Activated CD4-positive, alpha-beta T cell treated with anti-CD3 and anti-CD28 coated beads, Interleukin-2, amount 50 U/mL, for 24 hours (primary cell): ENCODE data around the gene NDUFB10.
"Not testable (repeated sequence)": the region's sequence is repeated elsewhere in the genome, so short reads cannot be mapped to it uniquely, and the experiment has no call there.

Source experiments
- DNase-seq, 2 donors: peaks; one replicate each; pipeline ENCODE4 v3.0.0-alpha.2; 2020; ENCODE audit warnings: low read depth in 1 of 2, low spot score in 1 of 2

Gene NDUFB10

DNA sequence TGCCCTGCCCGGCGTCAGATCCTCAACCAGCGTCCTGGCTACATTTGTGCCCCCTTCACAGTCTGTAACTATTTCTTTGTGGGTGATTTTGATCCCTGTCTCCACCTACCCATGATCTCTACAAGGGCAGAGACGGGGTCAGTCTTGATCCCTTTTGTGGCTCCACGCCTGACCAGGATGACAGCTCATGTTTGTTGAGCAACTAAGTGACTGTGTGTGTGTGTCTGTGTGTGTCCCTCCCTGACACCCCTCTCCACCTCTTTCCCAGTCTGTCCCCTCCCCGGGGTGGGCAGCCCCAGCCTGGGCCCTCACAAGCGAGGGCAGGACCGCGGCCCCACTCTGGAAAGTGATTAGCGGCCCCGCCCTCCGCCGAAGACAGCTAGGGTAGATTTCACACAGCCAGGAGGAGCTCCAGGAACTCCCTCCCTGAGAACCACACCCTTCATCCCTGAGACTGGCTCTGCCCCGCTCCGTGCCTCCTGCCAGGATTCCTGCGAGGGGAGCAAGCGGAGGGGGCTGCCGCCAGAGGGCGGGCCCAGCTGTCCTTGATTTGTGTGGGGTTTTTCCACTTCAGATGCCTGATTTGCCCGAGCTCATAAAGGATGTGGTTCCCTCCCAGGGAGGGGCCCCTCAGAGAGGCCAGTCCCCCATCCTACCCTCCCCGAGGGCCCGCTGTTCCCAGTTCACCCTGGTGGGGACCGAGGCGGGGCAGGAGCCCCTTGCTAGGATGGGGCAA, 35.9 kb upstream of the NDUFB10 start:
- DNase-seq: no peak

DNA sequence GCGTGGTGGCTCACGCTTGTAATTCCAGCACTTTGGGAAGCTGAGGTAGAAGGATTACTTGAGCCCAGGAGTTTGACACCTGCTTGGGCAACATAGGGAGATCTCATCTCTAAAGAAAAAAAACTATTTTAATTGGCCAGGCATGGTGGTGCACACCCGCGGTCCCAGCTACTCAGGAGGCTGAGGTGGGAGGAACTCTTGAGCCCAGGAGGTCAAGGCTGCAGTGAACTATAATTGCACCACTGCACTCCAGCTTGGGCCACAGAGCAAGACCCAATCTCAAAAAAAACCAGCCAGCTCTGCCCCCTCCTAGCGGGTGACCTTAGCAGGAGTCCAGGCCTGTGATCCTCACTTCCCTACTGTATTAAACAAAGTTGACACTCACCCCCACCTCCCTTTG, 35.2 kb upstream of the NDUFB10 start:
- DNase-seq: no peak

DNA sequence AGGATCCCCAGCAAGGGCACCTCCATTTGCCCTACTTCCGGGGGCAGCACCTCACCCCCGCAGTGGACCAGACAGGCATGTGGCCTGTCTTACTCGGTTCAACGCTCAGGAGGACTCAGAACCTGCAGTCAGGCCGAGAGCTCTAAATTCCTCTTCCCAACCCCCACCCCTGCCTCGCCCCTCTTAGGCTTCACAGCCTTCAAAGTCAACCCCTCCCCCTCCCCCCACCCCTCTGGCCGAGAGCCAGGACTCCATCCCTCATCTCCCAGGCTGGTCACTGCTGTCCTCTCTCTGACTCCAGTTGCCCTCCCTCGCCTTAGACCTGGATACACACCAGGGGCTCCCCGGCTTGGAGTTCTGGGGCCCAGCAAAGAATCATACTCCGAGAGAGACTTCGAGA, 33.1 kb upstream of the NDUFB10 start:
- no peak for DNase-seq

DNA sequence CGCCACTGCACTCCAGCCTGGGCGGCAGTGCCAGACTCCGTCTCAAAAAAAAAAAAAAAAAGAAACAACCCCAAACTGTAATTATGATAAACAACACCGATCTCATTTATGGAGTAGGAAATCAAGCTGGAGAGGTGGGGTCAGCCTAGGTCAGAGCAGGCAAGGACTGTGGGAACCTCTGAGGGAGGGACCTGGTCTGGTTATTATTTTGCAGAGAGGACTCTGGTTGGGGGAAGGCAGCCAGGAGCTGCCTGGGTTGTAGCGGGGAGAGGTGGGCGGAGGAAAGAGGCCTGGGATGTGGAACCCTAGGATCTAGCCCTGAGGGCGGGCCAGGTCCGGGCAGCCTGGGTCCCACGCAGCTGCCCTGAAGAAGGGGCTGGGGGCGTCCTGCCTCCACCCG, 30.2 kb upstream of the NDUFB10 start:
- no peak for DNase-seq

DNA sequence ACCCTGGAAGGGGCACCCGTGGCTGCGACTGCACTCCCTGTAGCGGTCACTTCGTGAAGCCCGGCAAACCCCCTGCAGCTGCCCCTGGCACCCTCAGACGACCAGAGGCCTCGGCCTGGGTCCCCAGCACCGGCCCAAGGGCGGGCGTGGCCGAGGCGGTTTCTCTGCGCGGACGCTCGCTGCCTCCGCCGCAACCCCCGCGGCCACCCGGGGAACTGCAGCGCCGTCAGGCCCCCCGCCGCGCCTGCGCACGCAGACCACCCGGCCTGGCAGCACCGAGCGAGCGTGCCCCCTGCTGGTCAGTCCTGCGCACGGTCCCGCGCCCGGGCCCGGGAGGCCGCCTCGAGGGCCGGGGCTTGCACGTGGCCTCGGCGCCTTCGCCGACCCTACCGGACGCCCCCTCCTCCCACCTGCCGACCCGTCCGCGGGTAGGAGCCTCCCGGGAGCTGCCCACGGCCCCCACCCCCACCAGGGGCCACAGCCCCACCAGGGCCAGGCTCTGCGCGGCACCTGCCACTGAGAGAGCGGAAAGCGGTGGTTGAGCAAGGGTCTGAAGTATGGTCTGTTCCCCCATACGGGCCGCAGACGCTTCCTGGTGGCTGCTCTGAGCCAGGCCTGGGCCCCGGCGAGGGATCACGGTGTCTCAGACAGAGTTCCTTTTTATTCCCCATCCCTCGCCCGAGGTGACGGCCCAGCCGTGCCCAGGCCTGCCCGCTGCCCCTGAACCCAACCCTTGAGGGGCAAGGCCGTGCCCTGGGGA, 29.6 kb upstream of the NDUFB10 start:
- peak; percentile 90 to 98 for DNase-seq

DNA sequence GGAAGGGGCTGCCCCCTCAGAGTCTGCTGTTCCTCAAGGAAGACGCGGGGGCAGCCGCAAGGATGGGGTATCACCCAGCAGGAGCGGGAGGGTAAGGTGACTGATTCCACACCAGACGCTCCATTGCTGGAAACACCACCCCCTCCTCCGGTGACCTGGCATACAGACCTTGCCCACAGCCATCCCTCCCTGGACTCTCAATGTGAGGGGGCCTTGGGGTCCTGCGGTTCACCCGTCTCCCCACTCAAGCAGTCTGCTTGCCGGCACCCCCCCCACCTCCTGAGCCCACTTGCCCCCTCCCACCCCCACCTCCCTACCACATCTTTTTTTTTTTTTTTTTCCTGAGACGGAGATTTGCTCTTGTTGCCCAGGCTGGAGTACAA, 29.0 kb upstream of the NDUFB10 start:
- DNase-seq: no peak

DNA sequence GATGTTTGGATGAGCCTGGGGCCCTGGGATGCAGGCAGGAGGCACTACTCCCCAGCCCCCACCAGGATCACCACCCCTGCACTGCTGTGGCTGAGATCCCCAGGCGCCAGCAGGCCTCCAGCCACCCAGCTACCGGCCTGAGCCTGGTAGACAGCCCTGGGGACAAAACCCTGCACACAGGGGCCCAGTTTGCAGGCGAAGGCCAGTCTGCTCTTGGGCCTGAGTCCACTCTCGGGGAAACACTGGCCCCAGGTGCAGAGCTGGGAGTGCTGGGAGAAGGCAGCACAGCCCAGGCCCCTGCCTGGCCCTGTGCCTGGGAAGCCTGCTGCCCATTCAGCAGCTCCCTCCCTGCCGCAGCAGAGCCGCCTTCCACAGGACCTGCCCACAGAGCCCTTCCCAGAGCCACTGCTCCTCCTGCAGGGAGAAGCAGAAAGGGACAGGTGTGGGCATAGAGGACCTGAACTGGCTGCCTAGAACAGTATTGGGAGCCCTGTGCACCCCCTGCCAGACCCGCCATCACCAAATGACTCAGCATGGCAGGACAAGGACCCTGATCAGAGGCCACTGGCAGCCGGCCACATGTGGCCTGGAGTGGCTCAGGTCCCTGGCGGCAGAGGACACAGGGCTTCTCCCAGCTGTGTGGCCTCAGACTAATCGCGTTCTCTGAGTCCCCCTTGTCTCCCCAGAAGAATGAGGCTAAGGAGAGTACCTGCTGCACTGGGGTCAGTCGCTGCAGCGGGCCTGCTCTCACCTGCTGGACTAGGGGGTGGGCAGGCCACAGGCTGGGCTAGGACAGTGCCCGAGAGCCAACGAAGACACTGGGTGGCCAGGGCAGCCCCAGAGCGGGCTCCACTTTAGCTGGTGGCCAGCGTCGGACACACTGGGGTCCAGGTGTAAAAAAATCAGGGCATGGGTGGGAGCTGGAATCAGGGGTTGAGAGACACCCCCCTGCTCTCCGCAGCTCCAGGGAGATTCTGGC, 27.0 kb upstream of the NDUFB10 start:
- DNase-seq: no peak

DNA sequence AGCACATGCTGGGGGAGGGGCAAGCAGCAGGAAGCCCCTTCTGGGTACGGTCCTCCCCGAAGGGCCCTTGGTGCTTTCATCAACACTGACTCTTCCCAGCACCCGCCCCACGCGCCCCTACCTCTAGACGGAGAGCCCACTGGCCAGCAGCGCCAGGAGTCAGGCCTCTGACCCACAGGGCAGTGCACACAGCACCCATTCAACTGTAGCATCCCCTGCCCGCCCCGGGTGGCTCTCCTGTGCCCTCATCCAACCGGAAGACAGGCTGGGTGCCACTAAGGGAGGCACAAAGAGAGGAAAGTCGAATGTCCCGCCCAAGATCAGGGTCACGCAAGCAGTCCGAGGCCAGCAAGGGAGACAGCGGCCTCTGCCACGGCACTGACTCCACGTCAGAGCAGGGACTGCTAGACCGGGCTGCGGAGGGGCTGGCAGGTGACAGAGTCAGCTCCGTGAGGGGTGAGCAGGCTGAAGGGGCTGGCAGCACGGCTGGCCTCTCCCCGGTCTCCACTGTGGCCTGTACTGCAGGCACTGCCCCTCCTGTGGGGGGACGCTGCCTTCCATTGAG, 26.2 kb upstream of the NDUFB10 start:
- DNase-seq: no peak

DNA sequence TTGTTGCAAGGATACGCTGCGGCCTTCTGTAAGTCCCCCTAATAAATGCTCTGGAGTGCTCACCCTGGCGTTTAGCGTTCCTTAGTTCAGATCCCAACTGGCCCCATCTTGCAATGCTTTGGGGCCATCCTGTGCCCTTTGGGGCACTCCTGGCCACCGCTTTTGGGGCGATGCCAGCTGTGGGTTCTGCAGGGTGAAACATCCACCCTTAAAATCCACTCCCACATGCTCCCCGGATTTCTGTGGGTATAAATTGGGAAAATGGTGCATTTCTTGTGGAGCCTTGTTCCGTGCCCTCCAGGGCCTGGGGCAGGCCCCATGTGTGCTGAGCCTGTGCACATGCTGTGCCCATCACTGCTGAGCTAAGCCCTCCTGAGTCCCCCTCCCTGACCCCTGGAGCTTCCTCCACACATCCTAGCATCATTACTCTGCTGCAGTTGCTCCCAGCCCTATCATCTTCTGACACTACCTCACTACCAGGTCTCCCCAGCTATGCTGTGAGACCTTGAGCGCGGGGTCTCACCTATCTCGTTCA, 22.3 kb upstream of the NDUFB10 start:
- no peak for DNase-seq

DNA sequence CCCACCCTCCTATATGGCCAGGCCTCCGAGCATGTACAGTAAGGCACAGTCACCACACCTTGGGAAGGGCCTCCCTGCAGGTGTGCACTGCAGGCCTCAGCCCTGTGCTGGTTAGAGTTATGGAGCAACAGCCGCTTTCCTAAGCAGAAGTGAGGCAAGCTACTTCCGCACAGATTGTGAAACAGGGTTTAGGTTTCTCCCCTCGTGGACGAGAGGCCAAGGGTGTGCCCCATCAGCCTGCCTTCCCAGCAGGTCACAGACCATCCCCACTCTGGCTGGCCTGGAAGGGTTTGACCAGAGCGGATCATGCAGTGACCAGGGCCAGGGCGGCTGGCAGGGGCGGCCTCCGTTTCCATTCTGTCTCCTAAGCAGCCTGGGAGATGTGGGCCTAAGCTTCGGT, 21.0 kb upstream of the NDUFB10 start:
- DNase-seq: no peak

DNA sequence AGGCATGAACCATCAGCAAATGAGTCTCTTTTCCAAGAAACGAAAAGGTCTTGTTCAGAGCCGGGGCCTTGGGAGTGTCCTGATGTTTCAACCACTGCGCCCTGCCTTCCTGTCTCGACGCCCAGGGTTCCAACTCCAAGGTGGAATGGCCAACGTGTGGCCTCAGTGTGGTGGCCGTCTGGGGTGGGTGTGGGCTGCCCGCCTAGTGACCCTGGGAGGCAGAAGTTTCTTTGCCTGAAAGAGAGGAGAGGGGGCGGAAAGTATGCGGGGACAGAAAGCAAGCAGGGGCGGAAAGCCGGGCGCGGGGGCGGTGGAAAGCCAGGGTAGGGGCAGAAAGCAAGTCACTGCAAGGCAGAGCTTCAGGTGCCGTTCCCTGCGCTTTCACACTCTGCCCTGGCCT, 20.4 kb upstream of the NDUFB10 start:
- DNase-seq: no peak

DNA sequence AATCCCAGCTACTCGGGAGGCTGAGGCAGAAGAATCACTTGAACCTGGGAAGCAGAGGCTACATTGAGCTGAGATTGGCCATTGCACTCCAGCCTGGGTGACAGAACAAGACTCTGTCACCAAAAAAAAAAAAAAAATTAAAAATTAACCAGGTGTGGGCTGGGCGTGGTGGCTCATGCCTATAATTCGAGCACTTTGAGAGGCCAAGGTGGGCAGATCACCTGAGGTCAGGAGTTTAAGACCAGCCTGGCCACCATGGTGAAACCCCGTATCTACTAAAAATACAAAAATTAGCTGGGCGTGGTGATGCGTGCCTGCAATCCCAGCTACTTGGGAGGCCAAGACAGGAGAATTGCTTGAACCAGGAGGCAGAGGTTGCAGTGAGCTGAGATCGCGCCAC, 19.5 kb upstream of the NDUFB10 start:
- not testable (repeated sequence) for DNase-seq

DNA sequence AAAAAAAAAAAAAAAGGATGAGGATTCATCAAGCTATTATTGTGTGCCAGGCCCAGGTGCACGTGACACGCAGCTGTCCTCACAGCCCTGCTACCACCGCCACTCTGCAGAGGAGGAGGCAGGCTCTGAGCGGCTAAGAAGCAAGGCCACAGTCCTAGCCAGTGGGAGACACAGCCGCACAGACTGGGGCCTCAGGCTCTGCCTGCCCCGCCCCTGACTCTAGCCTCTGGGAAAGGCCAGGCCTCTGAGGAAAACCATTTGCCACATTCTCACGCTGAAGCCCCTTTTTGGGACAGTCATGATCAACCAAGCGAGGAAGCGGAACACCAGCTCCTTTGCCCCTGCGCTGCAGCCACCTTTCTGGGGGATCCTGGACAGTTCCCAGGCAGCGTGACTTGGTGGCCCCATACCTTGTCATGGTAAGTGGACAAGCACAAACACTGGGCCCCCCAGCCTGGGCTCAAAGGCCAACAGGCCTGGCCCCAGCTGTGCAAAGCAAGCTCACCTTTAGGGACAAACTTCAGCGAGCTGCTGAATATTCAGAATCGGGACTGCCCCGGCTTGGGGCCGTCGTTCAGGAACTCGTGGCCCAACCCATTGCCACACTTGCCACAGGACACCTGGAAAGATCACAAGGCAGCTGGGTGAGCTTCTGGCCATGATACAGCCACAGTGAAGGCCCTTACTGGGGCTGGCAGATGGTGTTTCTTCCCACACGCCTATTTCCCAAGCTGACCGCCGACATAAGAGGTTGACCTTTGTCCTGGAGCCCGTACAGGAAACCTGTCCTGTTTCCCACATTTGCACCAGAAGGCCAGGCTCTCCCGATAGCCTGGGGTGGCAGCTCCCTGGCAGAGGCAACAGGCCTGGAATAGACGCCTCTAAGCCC, 18.8 kb upstream of the NDUFB10 start:
- no peak for DNase-seq

DNA sequence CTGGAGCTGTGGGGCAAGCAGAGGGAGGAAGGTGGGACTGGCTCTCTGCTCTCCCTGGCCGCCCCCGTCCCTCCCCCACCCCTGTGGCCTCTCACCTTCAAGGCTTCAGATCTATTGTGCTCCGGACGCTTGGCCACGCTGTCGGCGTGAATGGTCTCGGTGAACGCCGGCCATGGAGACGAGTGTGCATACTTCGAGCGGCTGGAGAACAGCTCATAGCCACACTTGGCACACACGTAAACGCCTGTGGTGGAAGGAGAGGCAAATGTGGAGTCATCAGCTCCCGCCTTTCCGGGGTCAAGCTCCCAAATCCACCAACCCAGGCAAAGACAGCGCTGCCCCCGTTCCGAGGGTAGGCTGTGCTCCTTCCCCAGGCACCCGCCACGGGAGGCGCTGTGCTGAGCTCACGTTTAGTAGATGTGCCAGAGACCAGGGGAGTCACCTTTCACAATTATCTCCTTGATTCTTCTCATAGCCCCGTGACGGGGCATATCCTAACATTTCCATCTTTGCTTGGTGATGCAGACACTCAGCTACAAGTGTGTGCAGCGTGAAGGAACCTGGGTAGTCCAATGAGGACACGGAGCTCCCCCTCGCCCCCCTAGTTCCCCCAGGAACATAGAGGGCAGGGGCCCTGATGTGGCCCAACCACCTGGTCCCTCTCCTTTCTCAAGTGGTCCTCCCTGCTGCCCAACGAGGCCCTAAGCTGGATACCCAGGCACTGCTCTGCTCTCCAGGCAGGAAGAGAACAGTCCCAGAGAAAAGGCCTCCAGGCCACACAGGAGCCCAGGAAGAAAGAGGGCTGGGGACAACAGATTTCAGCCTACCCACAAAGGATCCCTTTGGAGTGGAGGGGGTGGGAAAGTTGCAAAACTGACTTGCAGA, 17.9 kb upstream of the NDUFB10 start:
- no peak for DNase-seq

DNA sequence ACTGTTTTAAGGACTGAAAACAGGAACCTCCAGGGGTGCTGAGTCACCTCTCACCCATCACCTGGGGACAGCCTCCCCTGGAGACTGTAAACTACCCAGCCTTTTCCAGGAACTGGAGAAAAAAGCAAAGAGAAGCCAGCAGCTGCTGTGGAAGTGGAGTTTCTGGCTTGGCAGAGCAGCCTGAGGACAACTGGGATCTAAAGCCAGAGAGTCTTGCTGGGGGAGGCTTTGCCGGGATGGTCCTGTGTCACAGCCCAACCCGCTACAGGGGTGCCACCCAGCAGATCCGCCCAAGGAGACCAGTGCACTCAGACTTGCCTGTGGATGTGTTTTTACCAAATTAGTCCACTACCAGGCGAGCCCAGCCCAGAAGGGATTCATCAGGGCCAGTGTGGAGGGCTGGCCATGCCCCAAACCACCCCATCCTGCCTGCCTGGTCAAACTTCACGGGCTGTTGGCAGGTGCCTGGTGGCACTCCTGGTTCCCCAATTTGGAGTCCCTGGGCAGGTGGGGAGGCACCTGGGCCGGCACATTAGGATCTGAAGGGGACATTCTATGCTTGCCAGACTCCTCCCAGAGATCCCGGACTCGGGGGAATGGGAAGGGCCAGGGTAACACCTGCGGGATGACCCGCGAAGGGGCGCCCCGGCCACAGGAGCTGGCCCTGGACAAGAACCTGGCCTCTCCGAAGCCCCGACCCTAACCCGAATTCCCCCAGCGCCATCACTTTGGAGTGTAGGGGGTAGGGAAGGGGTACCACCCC, 17.1 kb upstream of the NDUFB10 start:
- no peak for DNase-seq

DNA sequence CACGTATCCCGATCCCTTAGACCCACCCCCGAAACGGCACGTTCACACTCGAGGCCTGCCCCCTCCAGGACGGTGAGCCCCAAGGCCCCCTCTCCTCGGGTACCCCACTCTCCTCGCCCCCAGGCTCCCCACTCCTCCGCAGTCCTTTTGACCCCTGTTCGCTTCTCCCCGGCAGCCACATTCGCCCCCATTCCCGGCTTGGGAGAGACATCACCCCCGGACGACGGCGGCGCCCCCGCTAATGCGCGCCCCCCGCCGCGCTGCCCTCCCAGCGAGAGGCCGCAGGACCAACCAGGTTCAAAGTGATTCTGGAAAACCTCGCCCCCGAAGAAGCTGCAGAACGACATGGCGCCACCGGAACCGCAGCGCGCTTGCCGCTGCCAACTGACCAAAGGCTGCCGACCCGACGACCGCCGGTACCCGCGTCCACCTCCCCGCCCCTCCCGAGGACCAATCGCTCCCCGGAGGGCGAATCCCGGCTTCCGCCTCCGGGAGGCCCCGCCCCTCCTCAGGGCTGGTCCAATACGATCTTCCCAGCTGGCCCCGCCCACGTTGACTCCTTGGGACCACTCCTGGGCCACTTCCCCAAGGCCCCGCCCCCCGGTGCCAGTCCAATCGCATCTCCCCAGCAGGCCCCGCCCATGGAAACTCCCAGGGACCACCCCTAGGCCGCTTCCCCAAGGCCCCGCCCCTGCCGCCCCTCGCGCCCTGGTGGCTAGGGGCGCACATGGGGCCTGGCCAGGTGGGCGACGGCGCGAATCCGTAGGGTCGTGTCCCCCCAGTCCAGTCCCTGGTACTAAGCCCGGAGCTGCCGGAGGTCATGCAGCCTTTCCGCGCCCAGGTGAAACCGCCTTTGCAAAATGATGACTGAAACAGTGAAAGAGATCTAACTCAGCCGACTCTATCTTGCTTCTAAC, 16.3 kb upstream of the NDUFB10 start, which contains the start of gene MSRB1:
TSS of gene MSRB1 (minus strand) at position 390 of the 917 bp plus-strand sequence. CDS start at position 347, 43 bp downstream.
- DNase-seq: peak; percentile 97 to 99

DNA sequence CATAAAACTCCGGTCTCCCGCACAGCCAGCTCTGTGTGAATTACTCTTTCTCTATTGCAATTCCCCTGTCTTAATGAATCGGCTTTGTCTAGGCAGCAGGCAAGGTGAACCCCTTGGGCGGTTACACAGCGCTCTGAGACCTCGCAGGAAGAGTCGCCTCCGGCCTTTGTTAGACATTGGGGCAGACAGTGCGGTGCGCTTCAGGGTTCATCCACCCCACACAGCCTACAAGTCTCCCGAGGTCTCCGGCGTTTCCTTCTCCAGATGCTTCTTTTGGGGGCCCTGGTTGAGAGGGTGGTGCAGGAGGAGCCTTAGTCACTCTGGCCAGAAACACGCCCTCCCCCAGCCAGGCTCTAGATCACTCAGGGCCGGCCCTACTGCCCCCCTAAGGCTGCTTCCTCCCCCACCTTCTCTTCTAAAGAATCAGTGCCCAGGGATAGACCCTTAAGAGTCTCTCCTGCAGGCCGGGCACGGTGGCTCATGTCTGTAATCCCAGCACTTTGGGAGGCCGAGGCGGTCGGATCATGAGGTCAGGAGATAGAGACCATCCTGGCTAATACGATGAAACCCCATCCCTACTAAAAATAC, 14.6 kb upstream of the NDUFB10 start:
- no peak for DNase-seq
